ENCODE measurements around the gene FCRLB. TPM values are rescaled to one million over a fixed set of nuclear protein-coding genes. Genes with fewer than 3 reads are reported as not detected.

The FCRLB gene
- total and polyA plus RNA-seq, 9 of the 15 experiments (the other 6 are each of a cell fraction or from before 2014, with no cell fraction given): 0.20 to 4.6 (median 1.3) TPM

DNA sequence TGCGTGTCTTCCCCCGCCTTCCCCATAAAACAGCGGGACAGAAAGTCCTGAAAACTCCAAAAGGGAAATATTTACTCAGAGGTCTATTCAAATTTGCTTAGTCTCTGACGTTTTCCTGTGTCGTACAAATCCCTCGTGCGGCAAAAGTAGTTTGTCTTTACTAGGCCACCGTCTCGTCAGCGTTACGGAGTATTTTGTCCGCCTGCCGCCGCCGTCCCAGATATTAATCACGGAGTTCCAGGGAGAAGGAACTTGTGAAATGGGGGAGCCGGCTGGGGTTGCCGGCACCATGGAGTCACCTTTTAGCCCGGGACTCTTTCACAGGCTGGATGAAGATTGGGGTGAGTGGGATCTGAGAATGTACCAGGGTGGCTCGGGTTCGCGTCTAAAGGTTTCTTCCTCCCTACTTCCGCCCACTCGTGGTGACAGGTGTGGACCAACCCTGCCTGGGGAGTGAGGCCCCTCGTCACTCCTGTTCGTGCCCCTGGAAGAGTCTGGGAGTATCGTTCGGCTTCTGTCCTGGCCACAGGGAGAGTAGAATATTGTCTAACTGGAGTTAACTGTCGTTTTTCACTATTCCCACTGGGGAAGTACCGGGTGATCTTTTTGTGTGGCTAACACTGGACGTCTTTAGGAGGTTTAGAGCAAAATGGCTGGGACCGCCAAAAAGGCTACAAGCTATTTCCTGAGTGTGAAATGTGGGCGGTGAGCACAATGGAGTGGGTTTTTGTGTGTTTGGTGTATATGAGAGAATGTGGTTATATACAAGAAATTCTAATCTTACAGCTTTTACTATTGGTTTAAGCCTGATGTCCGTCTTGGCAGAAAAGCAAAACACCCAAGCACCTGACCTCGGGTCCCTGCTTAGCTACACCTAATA is 45.0 kb downstream of the FCRLB start, which contains the start of gene ATF6 (continued):
- TF ChIP-seq, protein P1, sequence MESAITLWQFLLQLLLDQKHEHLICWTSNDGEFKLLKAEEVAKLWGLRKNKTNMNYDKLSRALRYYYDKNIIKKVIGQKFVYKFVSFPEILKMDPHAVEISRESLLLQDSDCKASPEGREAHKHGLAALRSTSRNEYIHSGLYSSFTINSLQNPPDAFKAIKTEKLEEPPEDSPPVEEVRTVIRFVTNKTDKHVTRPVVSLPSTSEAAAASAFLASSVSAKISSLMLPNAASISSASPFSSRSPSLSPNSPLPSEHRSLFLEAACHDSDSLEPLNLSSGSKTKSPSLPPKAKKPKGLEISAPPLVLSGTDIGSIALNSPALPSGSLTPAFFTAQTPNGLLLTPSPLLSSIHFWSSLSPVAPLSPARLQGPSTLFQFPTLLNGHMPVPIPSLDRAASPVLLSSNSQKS (CRISPR knock-in tag; IDR thresholded peaks at IDR 0.05): no peak
- TF ChIP-seq TFAM (CRISPR knock-in tag; conservative IDR thresholded peaks at IDR 0.05) (no peak), EGR1 (conservative IDR thresholded peaks at IDR 0.05) (peak; percentile 75), ATF2 (CRISPR knock-in tag; IDR thresholded peaks at IDR 0.05) (no peak), IRF2 (CRISPR knock-in tag; IDR thresholded peaks at IDR 0.05) (no peak), HDAC2 (IDR thresholded peaks at IDR 0.05) (peak; percentile 92), MYBL2 (IDR thresholded peaks at IDR 0.05; ENCODE audit: low read depth) (peak; percentile 60; the same call in 1 of the 2 replicates), MYBL2 (CRISPR knock-in tag; IDR thresholded peaks at IDR 0.05; ENCODE audit: borderline replicate concordance) (no peak), CXXC5 (CRISPR knock-in tag; IDR thresholded peaks at IDR 0.05) (peak; percentile 95), KAT7 (CRISPR knock-in tag; IDR thresholded peaks at IDR 0.05; ENCODE audit: borderline replicate concordance) (no peak), ZNF175 (CRISPR knock-in tag; IDR thresholded peaks at IDR 0.05; ENCODE audit: low read depth) (0 out of 2 replicates have a peak, but pooled peaks have one; percentile 45), TEAD1 (CRISPR knock-in tag; IDR thresholded peaks at IDR 0.05) (peak; percentile 5 to 30; a peak in 1 of 4 replicates), ZBTB8A (IDR thresholded peaks at IDR 0.05; ENCODE audit: partially characterized antibody) (peak; percentile 99), ERF (CRISPR knock-in tag; IDR thresholded peaks at IDR 0.05) (no peak), CEBPG (CRISPR knock-in tag; IDR thresholded peaks at IDR 0.05) (no peak), CEBPG (tag; conservative IDR thresholded peaks at IDR 0.05 in 1 of 2, IDR thresholded peaks at IDR 0.05 in 1 of 2) (0 out of 4 replicates have a peak, but pooled peaks of 1 of the 2 experiments have one; percentile 48), POLR2G (IDR thresholded peaks at IDR 0.05; ENCODE audit: low read depth, low read length) (peak; percentile 78), HDAC3 (IDR thresholded peaks at IDR 0.05; ENCODE audit: borderline replicate concordance, partially characterized antibody) (no peak), CREB1 (IDR thresholded peaks at IDR 0.05) (peak; percentile 93), CREB1 (CRISPR knock-in tag; IDR thresholded peaks at IDR 0.05) (peak; percentile 85), ATF4 (CRISPR knock-in tag; IDR thresholded peaks at IDR 0.05) (peak; percentile 44; the same call in 1 of the 2 replicates), ZNF668 (CRISPR knock-in tag; IDR thresholded peaks at IDR 0.05) (no peak)
- TF ChIP-seq, protein P2, sequence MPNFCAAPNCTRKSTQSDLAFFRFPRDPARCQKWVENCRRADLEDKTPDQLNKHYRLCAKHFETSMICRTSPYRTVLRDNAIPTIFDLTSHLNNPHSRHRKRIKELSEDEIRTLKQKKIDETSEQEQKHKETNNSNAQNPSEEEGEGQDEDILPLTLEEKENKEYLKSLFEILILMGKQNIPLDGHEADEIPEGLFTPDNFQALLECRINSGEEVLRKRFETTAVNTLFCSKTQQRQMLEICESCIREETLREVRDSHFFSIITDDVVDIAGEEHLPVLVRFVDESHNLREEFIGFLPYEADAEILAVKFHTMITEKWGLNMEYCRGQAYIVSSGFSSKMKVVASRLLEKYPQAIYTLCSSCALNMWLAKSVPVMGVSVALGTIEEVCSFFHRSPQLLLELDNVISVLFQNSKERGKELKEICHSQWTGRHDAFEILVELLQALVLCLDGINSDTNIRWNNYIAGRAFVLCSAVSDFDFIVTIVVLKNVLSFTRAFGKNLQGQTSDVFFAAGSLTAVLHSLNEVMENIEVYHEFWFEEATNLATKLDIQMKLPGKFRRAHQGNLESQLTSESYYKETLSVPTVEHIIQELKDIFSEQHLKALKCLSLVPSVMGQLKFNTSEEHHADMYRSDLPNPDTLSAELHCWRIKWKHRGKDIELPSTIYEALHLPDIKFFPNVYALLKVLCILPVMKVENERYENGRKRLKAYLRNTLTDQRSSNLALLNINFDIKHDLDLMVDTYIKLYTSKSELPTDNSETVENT (CRISPR knock-in tag; IDR thresholded peaks at IDR 0.05): no peak

Data from K562 (cell line).